HG03045 (cell line): Measurements from ENCODE around the gene C9orf72.
"Not testable (repeated sequence)": the region's sequence is repeated elsewhere in the genome, so short reads cannot be mapped to it uniquely, and the experiment has no call there.

Experiments used
- ATAC-seq: cut with Tn5 transposase; IDR thresholded peaks from one replicate; pipeline ENCODE4 v1.9.1; 2021; ENCODE audit warnings: mild to moderate bottlenecking, moderate library complexity; ENCODE audit not compliant: unreplicated experiment

The C9orf72 gene

GRCh38 chr9:27519466-27520465, 53.5 kb downstream of the C9orf72 start:
- no peak for ATAC-seq

GRCh38 chr9:27518809-27519208, 54.5 kb downstream of the C9orf72 start:
- ATAC-seq: no peak

DNA sequence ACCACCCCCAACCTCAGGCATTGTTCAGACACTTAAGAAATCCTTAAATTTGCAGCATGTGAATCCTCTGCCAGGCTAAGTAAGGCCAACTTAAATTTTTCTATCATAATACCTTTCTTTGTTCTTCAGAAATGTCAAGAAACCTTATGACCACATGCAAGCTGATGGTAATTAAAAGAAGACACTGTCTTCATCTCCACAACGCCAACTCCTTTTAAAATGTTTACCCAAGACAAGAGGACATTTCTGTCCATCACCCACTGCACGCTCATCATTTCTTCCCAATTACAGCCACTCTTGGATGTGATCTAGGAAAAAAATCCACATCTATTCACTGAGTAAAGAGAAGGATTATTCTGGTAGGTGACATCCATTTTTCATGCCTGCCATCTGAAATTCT, 55.3 kb downstream of the C9orf72 start:
- no peak for ATAC-seq

- ATAC-seq: no peak
These were observed 58.7 kb downstream of the C9orf72 start for GRCh38 chr9:27514551-27514950.

DNA sequence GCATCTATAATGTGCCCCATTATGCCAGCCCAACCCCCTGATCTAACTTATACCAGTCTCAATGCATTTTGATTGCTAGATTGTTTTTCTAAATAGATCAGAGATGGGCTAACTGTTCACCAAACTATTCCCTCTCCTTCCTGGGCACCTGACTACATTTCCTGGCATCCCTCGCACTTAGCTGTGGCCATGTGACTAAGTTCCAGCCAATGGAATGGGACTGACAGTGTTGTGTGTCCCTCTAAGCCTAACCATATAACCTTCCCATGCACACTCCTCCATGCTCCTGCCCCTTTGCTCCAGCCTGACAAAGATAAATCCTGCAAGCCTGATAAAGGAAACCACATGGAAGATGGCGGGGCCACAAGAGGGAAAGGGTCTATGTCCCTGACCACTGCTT, 61.5 kb downstream of the C9orf72 start:
- no peak for ATAC-seq

- no peak for ATAC-seq
These were observed 62.5 kb downstream of the C9orf72 start for GRCh38 chr9:27510780-27511179.

- ATAC-seq: no peak
These were observed 66.3 kb downstream of the C9orf72 start for GRCh38 chr9:27506981-27507380.

DNA sequence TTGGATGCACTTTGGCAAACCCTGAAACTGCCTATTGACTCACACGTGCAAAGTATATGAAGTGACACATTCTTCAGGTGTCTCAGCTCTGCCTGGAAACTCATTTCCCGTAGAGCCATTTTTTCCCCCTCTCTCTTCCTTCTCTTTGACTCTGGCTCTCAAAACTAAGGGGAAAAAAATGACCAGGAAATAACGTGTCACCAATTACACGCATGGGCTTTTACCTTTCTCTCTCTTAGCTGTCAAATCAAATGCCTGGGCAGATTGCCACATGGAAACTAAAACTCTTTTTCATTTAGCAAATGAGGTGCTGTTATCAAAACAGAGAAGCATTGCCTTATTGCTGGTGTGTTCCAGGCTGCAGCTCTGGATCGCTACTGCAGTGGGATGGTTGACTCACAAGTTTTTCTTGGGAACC, 67.5 kb downstream of the C9orf72 start:
- no peak for ATAC-seq

DNA sequence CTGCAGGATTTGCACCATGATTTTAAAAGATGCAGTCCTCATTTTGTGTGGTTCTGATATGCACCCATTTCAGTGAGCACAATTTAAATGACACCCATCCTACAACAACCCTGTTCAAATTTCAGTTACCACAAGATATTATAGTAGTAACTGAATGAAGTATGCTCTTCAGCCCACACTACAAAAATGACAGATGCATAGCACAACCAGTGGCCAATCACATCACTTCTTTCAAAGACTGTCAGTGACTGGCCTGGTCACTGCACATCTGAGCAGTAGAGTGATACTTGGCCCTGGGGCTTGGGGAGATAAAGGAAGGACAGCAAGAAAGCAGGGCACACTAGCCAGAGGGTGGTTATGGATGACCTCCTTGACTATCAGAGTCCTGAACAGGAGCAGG, 69.0 kb downstream of the C9orf72 start:
- no peak for ATAC-seq

- no peak for ATAC-seq
These were observed 69.7 kb downstream of the C9orf72 start for GRCh38 chr9:27503623-27504022.

GRCh38 chr9:27500902-27501301, 72.4 kb downstream of the C9orf72 start:
- ATAC-seq: not testable (repeated sequence)

DNA sequence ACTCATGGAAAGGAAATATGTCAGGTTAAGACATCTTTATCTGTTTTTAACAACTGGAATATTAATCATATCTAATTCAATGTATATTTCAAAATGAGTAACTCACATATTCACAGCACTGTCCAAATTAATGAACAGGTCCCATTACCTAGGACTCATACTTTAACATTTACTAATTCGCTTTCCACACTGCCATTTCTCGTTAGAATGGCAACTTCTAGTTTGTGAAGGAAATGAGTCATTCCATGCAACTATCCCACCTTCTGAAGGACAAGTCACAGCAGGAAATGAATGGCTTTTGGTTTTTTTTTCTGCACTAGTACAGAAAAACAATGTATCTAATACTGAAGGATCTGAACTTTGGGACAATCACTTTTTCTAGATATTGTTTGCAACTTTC, 73.8 kb downstream of the C9orf72 start:
- no peak for ATAC-seq

DNA sequence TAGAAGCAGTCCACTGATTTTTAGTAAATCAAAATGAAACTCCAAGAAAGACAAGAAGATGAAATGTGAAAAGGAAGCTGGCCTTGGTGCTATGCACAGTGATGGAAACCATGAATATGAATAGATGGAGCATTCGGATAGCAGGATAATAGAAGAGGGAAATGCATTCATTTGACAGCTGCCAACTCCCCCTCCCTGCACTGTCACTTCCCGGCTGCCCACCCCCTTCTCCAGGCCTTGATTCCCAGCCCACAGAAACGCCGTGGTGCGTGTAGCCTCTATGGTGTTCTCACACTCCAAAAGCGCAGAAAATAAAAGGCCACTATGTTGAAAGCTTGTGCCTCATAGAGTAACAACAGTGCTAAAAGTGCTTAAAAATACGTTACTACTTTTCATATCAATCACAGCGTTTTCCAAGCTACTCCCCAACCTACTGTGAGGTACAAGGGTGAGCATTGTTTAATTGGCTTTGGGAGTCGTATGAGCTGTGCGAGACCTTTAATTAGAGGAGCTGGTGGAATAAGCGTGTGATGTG, 75.3 kb downstream of the C9orf72 start:
- no peak for ATAC-seq
